H1 (cell line): ENCODE data around the gene CIITA.

Experiments
- CBX5 ChIP-seq: fragments of 300-800, 300-1000 bp; sonication (generic); IDR thresholded peaks from 2 replicates; pipeline ENCODE4 v1.7.1; 2016; ENCODE audit warnings: antibody characterized with exemption, low read length, low read depth
- CBX8 ChIP-seq: fragments of 300-800, 300-1000 bp; sonication (generic); IDR thresholded peaks from 2 replicates; pipeline ENCODE4 v1.7.1; 2016; ENCODE audit warnings: low read depth, low read length, borderline replicate concordance
- MAX ChIP-seq: IDR thresholded peaks from 2 replicates; pipeline ENCODE4 v1.6.1; 2012; ENCODE audit warnings: inconsistent platforms
- POU5F1 ChIP-seq: IDR thresholded peaks from 2 replicates; pipeline ENCODE4 v1.6.1; 2011; ENCODE audit warnings: low read depth, mild to moderate bottlenecking, low read length, moderate library complexity
- TBP ChIP-seq: IDR thresholded peaks from 2 replicates; pipeline ENCODE4 v1.6.1; 2011; ENCODE audit warnings: low read depth, low read length, improper control_type of control experiment
- TF ChIP-seq, protein P1 (sequence below): IDR thresholded peaks from 2 replicates; pipeline ENCODE4 v1.6.1; 2011; ENCODE audit warnings: low read depth, mild to moderate bottlenecking, low read length; ENCODE audit not compliant: insufficient read depth

- TF ChIP-seq, protein P1, sequence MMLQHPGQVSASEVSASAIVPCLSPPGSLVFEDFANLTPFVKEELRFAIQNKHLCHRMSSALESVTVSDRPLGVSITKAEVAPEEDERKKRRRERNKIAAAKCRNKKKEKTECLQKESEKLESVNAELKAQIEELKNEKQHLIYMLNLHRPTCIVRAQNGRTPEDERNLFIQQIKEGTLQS, result no peak
- TF ChIP-seq TBP, result no peak
- TF ChIP-seq CBX5, result no peak
- TF ChIP-seq CBX8, result no peak
- no peak for TF ChIP-seq MAX
- TF ChIP-seq POU5F1, result no peak
These were observed 102.0 kb downstream of the CIITA start for GRCh38 chr16:10978871-10979446.
